MM.1S (cell line): ENCODE data around the gene RAB11FIP4.

ENCODE experiments used
- DNase-seq: peaks from one replicate; pipeline ENCODE4 v3.0.0-alpha.2; 2015
- H2AFZ ChIP-seq: fragments of 300-600 bp; sonication (generic); 2 replicates; pipeline ENCODE4 v1.6.0; 2016; ENCODE audit warnings: antibody characterized with exemption, low read length
- H3F3A ChIP-seq: fragments of 300-600 bp; sonication (generic); 2 replicates; pipeline ENCODE4 v1.6.1; 2016; ENCODE audit warnings: mild to moderate bottlenecking, antibody characterized with exemption, low read length, moderate library complexity, mixed read lengths; ENCODE audit not compliant: insufficient read depth
- H3K27ac ChIP-seq: fragments of 300-600 bp; sonication (generic); 2 replicates; pipeline ENCODE4 v1.5.1; 2016; ENCODE audit warnings: mild to moderate bottlenecking, low read length
- H3K27me3 ChIP-seq: fragments of 300-600 bp; sonication (generic); replicated peaks from 2 replicates; pipeline ENCODE4 v1.6.0; 2016; ENCODE audit warnings: low read length; ENCODE audit not compliant: insufficient read depth
- H3K36me3 ChIP-seq: fragments of 300-600 bp; sonication (generic); replicated peaks from 2 replicates; pipeline ENCODE4 v1.6.1; 2016; ENCODE audit warnings: mild to moderate bottlenecking, low read length, mixed read lengths; ENCODE audit not compliant: insufficient read depth
- H3K4me1 ChIP-seq: fragments of 300-600 bp; sonication (generic); 2 replicates; pipeline ENCODE4 v1.6.1; 2016; ENCODE audit warnings: low read length, mixed read lengths
- H3K4me2 ChIP-seq: fragments of 300-600 bp; sonication (generic); 2 replicates; pipeline ENCODE4 v1.6.0; 2016; ENCODE audit warnings: low read depth, low read length
- H3K4me3 ChIP-seq: fragments of 300-600 bp; sonication (generic); 2 replicates; pipeline ENCODE4 v1.5.1; 2016; ENCODE audit warnings: low read length, mixed read lengths
- H3K79me2 ChIP-seq: fragments of 300-600 bp; sonication (generic); 2 replicates; pipeline ENCODE4 v1.6.1; 2016; ENCODE audit warnings: mixed run types, low read length, mixed read lengths
- H3K9ac ChIP-seq: fragments of 300-600 bp; sonication (generic); 2 replicates; pipeline ENCODE4 v1.6.1; 2016; ENCODE audit warnings: low read length, mixed read lengths
- H3K9me2 ChIP-seq: fragments of 300-600 bp; sonication (generic); replicated peaks from 2 replicates; pipeline ENCODE4 v1.6.1; 2016; ENCODE audit warnings: mild to moderate bottlenecking, low read length, mixed read lengths; ENCODE audit not compliant: insufficient read depth
- H3K9me3 ChIP-seq: fragments of 300-600 bp; sonication (generic); replicated peaks from 2 replicates; pipeline ENCODE4 v1.6.1; 2016; ENCODE audit warnings: mild to moderate bottlenecking, low read length, mixed read lengths; ENCODE audit not compliant: insufficient read depth
- H4K20me1 ChIP-seq: fragments of 300-600 bp; sonication (generic); 2 replicates; pipeline ENCODE4 v1.6.1; 2016; ENCODE audit warnings: mild to moderate bottlenecking, low read length, moderate library complexity, mixed read lengths; ENCODE audit not compliant: insufficient read depth
- CTCF ChIP-seq: fragments of 300-600 bp; sonication (generic); IDR thresholded peaks from 2 replicates; pipeline ENCODE4 v1.5.1; 2016; ENCODE audit warnings: antibody characterized with exemption, low read length, mixed read lengths
- EZH2 ChIP-seq: fragments of 300-600 bp; sonication (generic); optimal IDR thresholded peaks from 2 replicates; pipeline ENCODE3; 2017; ENCODE audit warnings: low read depth, mild to moderate bottlenecking, antibody characterized with exemption, low read length, mixed read lengths
- EZH2phosphoT487 ChIP-seq: fragments of 300-600 bp; sonication (generic); IDR thresholded peaks from 2 replicates; pipeline ENCODE4 v1.6.1; 2018; ENCODE audit warnings: antibody characterized with exemption, low read length

RAB11FIP4 gene

DNA sequence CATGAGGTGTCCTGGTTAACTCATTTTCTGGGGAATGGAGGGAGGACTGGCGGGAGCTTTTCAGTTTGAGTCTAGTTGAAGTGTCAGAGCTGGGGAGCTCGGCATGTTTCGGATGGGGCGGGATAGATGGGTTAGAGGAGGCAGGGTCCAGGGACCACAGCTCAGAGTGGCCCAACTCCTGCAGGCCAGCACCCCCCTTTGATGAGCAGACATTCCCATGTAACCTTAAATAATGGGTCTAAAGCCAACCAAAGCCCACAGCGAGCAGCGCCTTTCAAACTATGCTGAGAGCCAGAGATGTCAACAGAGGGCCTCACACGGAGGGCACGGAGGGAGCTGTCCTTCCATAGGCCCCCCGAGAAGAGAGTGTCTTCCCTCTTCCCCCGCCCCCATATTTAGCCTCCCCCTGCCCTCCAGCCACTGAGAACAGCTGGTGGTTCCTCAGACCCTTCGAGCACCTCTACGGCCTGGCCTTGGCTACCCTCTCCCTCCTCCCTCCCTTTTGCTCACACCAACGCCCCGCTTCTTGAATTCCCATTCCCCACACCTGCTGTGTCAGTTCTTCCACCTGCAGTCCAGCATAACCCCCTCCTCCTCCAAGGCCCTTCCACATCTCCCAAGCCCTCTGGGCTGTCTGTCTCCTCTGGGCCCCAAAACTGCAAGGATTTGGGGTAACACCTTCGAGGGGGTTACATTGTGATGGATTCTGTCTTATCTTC, 21.8 kb downstream of the RAB11FIP4 start:
- TF ChIP-seq EZH2 (no peak), CTCF (no peak), EZH2phosphoT487 (no peak)
- DNase-seq = no peak

DNA sequence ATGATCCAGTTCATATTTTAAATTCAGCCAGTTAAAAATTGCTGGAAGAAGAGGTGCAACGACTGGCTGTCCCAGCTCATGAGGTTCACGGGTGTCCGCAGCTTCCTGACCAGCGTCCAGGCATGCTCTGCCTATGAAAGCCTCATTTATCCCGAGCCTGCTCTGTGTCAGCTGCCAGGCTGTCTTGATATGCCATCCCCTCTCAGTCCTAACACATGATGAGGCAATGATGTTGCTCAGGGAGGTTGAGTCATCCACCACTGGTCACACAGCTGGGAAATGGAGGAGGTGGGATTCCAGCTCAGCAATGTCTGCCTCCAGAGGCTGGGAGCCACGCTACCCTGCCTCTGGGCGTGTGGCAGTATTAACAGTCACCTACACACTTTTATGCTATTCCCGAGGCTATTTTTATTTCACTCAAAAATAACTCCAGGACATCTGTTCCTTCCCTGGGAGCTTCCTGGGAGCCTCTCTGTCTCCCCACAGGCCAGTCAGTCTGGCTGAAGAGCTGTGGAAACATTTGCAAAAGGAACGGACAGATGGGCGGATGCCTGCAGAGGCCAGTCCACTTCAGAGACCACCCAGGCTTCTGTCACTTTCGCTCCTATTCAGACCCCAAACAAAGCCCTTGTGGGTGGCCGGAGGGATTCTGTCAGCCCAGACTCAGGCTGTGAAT, 22.5 kb downstream of the RAB11FIP4 start:
- no peak overlapping the region for H3K4me3 ChIP-seq
- H3K9me2 ChIP-seq = no peaks in the 10 kb centered on the region
- H4K20me1 ChIP-seq = no peaks in the 10 kb centered on the region
- no peak overlapping the region for H3K4me2 ChIP-seq
- H3F3A ChIP-seq = no peaks in the 10 kb centered on the region
- H3K4me1 ChIP-seq = no peaks in the 10 kb centered on the region
- no peak overlapping the region for H3K9ac ChIP-seq
- DNase-seq = no peak
- H3K36me3 ChIP-seq = no peaks in the 10 kb centered on the region
- no peak overlapping the region for H3K27ac ChIP-seq
- H3K9me3 ChIP-seq = no peaks in the 10 kb centered on the region
- no peaks in the 10 kb centered on the region; the same call in 1 of the 2 replicates for H3K27me3 ChIP-seq
- H2AFZ ChIP-seq = no peak overlapping the region
- no peaks in the 10 kb centered on the region for H3K79me2 ChIP-seq
- TF ChIP-seq CTCF = no peak
- no peak for TF ChIP-seq EZH2phosphoT487
- TF ChIP-seq EZH2 = no peak

More for the DNA sequence above, 21.8 kb downstream of the RAB11FIP4 start:
- Histone ChIP-seq H3K4me1 (no peaks in the 10 kb centered on the region), H3K27ac (no peak overlapping the region), H2AFZ (no peak overlapping the region), H3K9me2 (no peaks in the 10 kb centered on the region), H3F3A (no peaks in the 10 kb centered on the region), H3K79me2 (no peaks in the 10 kb centered on the region), H3K9ac (no peak overlapping the region), H3K9me3 (no peaks in the 10 kb centered on the region), H3K4me3 (no peak overlapping the region), H3K36me3 (no peaks in the 10 kb centered on the region), H3K27me3 (no peaks in the 10 kb centered on the region; the same call in 1 of the 2 replicates), H3K4me2 (no peak overlapping the region), H4K20me1 (no peaks in the 10 kb centered on the region)

DNA sequence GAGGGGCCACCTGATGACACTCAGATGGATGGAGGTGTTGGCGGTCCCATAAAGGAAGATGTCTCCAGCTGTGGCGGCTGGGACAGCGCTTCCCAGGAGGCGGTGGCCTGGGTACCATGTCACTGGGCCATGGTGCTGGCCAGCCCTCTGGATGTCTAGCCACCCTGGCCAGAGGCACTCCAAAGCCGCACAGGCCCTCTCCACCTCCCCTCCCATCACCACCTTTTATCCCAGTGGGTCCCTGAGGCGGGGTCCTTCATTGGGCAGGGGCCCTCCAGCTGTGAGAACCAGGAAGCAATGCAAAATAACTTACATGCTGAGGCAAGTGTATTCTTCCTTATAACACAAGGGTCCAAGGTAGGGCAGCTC, 23.1 kb downstream of the RAB11FIP4 start:
- TF ChIP-seq EZH2 (no peak), EZH2phosphoT487 (no peak), CTCF (no peak)
- Histone ChIP-seq H2AFZ (no peak overlapping the region), H3K36me3 (no peaks in the 10 kb centered on the region), H3K4me2 (no peak overlapping the region), H3K79me2 (no peaks in the 10 kb centered on the region), H3F3A (no peaks in the 10 kb centered on the region), H3K9me2 (no peaks in the 10 kb centered on the region), H3K9ac (no peak overlapping the region), H3K27ac (no peak overlapping the region), H3K27me3 (no peaks in the 10 kb centered on the region; the same call in 1 of the 2 replicates), H3K4me3 (no peak overlapping the region), H3K9me3 (no peaks in the 10 kb centered on the region), H3K4me1 (no peaks in the 10 kb centered on the region), H4K20me1 (no peaks in the 10 kb centered on the region)
- no peak for DNase-seq
